C4-2B (cell line): ENCODE results near the gene KRTAP21-3.

Source experiments
- ZFX ChIP-seq: fragments of 450-650 bp; IDR thresholded peaks from 2 replicates; pipeline ENCODE4 v1.6.1; 2017
- TF ChIP-seq, protein P1 (sequence below): fragments of 450-650 bp; conservative IDR thresholded peaks from 2 replicates; pipeline ENCODE4 v1.5.1; 2017; ENCODE audit warnings: mild to moderate bottlenecking

DNA sequence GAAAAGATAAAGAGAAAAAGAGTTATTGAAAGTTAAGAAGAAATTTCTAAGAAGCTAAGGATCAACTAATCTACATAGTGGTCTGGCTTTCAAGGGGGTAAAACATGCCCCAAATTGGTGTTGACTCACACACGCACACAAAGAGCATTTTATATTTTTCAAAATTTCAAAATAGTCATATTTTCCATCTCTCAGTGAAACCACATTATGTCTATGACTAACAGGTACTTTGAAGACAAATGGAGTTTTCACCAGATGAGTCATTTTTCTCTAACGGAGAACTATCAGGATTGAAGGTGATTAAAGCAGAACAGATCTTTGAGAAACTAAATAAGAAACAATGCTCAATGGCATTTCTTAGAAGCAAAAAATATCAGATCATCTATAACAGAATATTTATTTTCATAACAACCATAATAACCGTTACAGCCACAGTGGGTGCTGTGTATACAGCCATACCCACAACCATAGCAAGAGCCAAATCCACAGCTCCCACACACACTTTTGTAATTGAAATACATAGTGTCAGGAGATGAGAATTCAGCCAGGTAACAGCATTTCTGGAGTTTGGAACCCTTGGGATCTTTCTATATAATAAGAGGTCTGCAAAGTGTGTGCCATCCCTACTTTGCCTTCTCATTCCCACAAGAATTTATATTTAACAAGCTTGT, at the start of gene KRTAP21-3:
- TF ChIP-seq, protein P1, sequence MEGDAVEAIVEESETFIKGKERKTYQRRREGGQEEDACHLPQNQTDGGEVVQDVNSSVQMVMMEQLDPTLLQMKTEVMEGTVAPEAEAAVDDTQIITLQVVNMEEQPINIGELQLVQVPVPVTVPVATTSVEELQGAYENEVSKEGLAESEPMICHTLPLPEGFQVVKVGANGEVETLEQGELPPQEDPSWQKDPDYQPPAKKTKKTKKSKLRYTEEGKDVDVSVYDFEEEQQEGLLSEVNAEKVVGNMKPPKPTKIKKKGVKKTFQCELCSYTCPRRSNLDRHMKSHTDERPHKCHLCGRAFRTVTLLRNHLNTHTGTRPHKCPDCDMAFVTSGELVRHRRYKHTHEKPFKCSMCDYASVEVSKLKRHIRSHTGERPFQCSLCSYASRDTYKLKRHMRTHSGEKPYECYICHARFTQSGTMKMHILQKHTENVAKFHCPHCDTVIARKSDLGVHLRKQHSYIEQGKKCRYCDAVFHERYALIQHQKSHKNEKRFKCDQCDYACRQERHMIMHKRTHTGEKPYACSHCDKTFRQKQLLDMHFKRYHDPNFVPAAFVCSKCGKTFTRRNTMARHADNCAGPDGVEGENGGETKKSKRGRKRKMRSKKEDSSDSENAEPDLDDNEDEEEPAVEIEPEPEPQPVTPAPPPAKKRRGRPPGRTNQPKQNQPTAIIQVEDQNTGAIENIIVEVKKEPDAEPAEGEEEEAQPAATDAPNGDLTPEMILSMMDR = no peak
- TF ChIP-seq ZFX = no peak
